RPMI8226 (cell line): ENCODE data around the gene ZNF546.
"Not testable (repeated sequence)": the region's sequence is repeated elsewhere in the genome, so short reads cannot be mapped to it uniquely, and the experiment has no call there.

ENCODE experiments used
- DNase-seq: peaks from one replicate; pipeline ENCODE4 v3.0.0-alpha.2; 2015

Gene ZNF546

DNA sequence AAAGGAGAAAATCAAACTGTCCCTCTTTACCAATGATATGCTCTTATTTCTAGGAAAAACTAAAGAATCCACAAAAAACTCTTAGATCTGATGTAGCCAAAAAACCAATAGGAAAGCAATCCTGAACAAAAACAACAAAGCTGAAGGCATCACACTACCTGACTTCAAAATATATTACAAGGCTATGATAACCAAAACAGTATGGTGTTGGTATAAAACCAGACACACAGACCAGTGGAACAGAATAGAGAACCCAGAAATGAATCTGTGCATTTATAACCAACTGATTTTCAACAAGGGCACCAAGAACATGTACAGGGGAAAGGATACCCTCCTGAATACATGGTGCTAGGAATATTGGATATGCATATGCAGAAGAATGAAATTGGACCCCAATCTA, 9.7 kb upstream of the ZNF546 start:
- DNase-seq: no peak

DNA sequence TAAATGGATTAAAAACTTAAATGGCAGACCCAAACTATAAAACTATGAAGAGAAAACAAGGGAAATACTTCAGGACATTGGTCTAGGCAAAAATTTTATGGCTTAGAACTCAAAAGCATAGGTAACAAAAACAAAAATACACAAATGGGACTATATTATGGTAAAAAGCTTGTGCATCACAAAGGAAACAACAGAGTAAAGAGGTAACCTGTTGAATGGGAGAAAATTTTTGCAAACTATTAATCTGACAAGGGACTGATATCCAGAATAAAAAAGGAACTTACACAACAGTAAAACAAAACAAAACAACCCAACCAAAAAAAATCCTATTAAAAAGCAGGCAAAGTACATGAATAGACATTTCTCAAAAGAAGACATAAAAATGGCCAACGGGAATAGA, 9.3 kb upstream of the ZNF546 start:
- DNase-seq: no peak

GRCh38 chr19:39993605-39994004, 3.3 kb upstream of the ZNF546 start:
- DNase-seq: no peak

DNA sequence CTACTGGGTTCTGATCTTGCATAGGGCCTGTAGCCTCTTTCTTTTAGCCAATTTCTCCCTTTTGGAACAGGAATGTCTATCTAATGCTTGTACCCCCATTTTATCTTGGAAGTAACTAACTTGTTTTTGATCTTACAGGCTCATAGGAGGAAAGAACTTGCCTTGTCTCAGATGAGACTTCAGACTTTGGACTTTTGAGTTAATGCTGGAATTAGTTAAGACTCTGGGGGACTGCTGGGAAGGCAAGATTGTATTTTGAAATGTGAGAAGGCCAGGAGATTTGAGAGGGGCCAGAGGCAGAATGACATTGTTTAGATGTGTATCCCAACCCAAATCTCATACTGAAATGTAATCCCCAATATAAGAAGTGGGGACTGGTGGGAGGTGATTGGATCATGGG, 2.5 kb upstream of the ZNF546 start:
- no peak for DNase-seq

DNA sequence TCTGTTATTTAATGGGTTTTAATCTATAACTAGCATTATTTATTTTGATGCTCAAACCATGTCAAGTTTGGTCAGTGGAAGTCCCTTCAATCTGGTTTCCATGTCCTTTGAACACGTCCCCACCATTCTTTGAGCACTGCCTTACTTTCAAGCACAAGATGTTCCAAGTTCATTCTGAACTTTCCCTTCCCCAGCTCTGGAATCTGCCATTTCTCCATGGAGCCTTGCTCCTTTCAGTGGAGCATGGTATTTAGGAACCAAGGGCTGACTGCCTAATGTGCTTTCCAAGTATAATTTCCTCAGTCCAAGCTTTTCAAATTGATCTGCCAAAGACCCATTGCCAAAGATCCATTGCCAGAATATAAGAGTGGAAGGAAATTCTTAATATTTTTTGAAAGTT, 1.1 kb upstream of the ZNF546 start:
- DNase-seq: no peak

DNA sequence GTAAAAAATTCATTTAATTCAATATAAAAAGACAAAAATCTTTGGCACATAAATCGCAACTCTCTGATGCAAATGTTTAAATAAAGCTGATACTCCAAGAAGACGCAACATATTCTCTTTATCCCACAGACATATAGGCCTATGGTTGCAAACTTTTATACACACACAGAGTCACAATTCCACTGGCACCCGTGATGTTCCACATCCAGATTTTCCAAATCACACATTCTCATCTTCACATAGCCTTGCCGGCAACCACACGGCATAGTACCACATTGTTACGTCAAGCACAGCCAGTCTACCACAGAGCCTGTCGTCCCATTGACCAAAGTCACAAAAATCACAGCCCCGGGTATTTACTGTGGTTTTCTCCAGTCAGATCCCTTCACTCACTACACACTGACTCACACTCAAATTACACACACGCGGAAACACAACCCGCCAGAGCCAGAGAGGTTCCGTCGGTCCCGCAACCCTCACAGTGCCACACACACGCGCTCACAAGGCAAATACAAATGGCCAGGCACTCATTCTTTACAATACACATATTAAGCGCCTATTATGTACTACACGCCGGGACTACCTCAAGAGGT, 546 bp upstream of the ZNF546 start:
- DNase-seq: peak; percentile 30

- peak; percentile 3 for DNase-seq
These were observed 867 bp downstream of the ZNF546 start for GRCh38 chr19:39997638-39998216.

- DNase-seq: no peak
These were observed 1.6 kb downstream of the ZNF546 start for GRCh38 chr19:39998501-39998900.

DNA sequence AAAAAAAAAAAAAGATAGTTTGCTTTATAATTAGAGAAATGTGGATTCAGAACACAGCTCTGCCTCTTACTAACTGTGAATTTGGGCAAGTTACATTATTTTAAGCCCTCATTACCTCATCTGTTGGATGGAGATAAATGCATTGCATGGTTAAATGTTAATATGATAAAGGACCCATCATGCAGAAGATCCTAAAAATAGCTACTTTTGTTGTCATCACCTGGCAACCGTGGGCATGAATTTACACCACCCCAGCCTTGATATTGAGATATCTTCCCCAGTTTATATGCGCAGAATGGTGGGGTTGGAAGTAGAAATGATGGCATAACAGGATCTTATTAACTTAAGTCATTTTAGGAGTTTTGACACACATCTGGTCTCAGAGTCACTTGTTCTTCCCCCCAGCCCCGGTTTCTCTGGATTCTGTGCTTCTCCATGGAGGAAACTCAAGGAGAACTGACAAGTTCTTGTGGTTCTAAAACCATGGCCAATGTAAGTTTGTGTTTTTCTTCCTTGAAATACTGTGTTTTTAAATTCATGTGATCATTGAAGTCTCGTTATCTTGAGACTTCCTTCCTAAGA, 8.9 kb downstream of the ZNF546 start:
- no peak for DNase-seq

GRCh38 chr19:40006273-40006691, 9.4 kb downstream of the ZNF546 start:
- no peak for DNase-seq

DNA sequence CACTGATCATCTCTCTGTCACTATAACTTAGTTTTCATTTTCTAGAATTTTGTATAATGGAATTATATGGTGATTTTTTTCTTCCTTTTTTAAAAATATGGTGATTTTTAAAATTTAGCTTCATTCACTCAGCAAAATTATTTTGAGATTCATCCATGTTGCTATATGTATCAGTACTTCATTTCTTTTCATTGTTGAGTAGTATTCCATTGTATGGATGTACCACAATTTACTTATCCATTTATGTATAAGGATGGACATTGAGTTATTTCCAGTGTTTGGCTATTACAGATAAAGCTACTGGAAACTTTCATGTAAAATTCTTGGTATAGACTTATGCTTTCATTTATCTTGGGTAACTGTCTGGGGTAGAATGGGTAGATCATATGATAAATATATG, 12.8 kb downstream of the ZNF546 start:
- no peak for DNase-seq

- DNase-seq: no peak
These were observed 17.1 kb downstream of the ZNF546 start for GRCh38 chr19:40013991-40014390.

DNA sequence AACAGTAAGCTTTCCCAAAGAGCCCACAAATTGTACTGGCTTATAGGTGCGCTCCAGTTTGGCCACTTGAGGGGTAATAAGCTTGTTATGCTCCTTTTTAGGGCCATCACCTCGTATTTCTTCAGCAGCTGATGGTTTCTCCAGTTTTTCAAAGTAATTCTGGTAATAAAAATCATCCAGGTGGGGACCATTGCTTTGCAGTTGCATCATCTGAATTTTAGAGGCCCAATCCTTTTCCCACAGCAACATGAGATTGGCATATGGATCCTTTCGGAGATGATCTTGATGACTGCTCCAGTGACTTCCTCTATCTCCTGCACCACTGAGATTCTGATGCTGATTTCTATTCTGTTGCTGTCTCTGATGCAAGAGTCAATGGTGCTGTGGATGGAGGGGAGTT, 27.1 kb downstream of the ZNF546 start:
- DNase-seq: no peak

DNA sequence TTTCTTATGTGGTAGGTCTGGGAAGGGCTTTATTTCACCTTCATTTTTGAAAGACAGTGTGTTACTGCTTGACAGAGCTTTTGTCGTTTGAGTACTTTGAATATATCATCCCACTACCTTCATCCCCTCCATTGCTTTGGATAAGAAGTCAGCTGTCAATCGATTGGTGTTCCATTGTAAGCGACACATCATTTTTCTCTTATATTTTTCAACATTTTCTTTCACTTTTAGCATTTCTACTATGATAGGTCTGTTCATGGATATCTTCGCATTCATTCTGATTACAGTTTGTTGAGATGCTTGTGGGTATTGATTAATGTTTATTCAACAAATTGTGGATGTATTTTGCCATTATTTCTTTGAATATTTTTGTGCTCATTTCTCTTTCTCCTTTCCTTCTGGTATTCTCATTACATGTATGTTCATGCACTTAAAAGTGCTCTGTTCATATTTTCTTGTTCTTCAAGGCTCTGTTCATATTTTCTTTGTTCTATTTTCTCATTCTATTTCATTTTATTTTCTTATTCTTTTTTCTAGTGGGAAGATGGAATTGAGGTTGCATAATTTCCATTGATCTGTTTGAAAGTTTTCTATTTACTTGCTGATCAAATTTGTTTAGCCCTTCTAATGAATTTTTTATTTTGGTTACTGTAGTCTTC, 29.2 kb downstream of the ZNF546 start:
- DNase-seq: no peak

DNA sequence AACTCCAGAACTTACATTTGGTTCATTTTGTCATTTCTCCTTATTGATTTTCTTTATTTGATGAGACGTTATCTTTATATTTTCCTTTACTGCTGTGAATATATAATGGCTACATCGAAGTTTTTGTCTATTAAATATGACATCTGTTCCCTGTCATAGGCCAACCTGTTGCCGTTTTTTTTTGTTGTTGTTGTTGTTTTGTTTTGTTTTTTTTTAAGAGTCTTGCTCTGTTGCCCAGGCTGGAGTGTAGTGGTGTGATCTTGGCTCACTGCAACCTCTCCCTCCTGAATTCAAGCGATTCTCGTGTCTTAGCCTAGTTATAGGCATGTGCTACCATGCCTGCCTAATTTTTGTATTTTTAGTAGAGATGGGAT, 29.7 kb downstream of the ZNF546 start:
- DNase-seq: no peak

DNA sequence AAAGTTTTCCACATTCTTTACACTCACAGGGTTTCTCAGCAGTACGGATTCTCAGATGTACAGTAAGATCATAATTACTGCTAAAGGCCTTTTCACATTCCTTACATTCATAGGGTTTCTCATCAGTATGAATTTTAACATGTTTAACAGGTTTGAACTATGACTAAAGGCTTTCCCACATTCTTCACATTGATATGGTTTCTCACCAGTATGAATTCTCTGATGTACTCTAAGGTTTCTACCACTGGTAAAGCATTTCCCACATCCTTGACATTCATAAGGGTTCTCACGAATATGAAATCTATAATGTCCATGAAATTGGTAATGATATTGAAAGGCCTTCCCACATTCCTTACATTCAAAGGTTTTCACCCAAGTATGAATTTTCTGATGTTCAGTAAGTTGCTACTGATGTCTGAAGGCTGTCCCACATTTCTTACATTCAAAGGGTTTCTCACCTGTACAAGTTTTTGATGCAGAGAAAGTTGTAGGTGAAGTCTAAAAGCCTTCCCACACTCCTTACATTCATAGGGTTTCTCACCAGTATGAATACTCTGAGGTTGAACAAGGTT, 37.2 kb downstream of the ZNF546 start:
- DNase-seq: no peak

DNA sequence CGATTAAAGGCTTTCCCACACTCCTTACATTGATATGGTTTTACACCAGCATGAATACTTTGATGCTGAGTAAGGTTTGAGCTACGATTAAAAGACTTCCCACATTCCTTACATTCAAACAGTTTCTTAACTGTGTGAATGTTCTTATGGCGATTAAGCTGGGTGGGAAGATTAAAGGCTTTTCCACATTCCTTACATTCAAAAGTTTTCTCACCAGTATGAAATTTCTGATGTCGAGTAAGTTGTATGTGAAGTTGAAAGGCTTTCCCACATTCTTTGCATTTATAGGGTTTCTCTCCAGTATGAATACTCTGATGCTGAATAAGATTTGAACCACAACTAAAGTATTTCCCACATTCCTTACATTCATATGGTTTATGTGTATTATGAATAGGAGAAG, 39.1 kb downstream of the ZNF546 start:
- no peak for DNase-seq

DNA sequence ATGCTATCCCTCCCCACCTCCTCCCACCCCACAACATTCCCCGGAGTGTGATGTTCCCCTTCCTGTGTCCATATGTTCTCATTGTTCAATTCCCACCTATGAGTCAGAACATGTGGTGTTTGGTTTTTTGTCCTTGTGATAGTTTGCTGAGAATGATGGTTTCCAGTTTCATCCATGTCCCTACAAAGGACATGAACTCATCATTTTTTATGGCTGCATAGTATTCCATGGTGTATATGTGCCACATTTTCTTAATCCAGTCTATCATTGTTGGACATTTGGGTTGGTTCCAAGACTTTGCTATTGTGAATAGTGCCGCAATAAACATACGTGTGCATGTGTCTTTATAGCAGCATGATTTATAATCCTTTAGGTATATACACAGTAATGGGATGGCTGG, 41.2 kb downstream of the ZNF546 start:
- DNase-seq: not testable (repeated sequence)

GRCh38 chr19:40041718-40042117, 44.9 kb downstream of the ZNF546 start:
- DNase-seq: not testable (repeated sequence)

GRCh38 chr19:40053491-40053890, 56.6 kb downstream of the ZNF546 start:
- no peak for DNase-seq

GRCh38 chr19:40054632-40055031, 57.8 kb downstream of the ZNF546 start:
- DNase-seq: no peak

DNA sequence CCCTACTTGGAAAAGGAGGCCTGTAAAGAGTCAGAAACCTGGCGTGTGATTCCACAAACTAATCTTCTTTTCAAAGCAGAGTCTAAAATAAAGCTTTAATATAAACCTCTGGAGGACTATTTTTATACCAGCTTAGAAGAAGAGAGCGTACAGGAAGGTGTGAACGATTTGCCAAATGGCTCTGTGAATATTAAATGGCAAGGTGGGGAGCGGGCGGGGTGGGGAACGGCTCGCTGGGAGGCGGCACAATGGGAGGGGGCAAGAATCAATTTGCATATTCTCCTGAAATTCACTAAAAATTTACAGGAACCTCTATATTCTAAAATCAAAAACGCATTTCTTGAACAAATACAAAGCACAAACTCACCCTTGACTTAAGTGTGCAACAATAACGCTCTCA, 58.2 kb downstream of the ZNF546 start:
- DNase-seq: no peak

- peak; percentile 59 for DNase-seq
These were observed 59.1 kb downstream of the ZNF546 start, which contains the start of gene ZNF780B for GRCh38 chr19:40055832-40056504. ZNF780B (minus strand) TSS chr19:40056231; CDS start chr19:40050332, 5,899 bp downstream.
